ENCODE data around the gene IL15RA. TPM values are rescaled to one million over a fixed set of nuclear protein-coding genes. Genes with fewer than 3 reads are reported as not detected.

Gene IL15RA
- total RNA-seq, 1 experiment from 2014 or later: 4.4 TPM

DNA sequence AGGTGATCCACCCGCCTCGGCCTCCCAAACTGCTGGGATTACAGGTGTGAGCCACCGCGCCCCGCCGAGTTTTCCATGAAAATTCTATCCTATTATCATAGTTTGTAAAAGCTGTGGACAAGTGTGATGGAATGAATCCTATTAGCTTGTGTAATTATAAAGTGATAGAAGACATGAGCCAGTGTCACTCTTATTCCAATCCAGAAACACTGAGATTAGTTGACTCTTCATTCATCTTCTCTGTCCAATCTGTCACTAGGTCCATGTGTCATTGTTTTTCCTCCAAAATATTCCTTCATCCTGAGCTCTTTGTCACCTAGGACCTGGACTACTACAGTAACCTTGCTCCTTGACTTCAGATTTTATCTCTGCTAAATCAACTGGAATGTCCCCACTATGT lies 73.8 kb downstream of the IL15RA start:
- POLR2A ChIA-PET (ENCODE audit: unreplicated experiment): interaction anchor here (0.7 kb wide), 1 partner anchor 111 kb away, joined by 21 read pairs; no protein-coding TSS in a partner anchor
- H2AFZ ChIP-seq (ENCODE audit: low read length): no peak overlapping the region
- no peaks in the 10 kb centered on the region for H3K27me3 ChIP-seq (ENCODE audit: low read length)
- no peaks in the 10 kb centered on the region for H3K36me3 ChIP-seq (ENCODE audit: low read depth, low read length)
- TF ChIP-seq CTCF (conservative IDR thresholded peaks at IDR 0.05; ENCODE audit: low read depth, low read length) (no peak), EZH2 (IDR thresholded peaks at IDR 0.05; ENCODE audit: low read length, unreplicated experiment) (no peak), EZH2phosphoT487 (IDR thresholded peaks at IDR 0.05; ENCODE audit: borderline replicate concordance, low read length) (no peak)
- intact Hi-C loops (cut with micrococcal nuclease): no loop called here
- no peaks in the 10 kb centered on the region for H3F3A ChIP-seq (ENCODE audit: low read length, unreplicated experiment)
- BruUV-seq (replicated peaks): no TSS peak
- H3K9me2 ChIP-seq (replicated peaks; ENCODE audit: low read length): no peaks in the 10 kb centered on the region
- H3K27ac ChIP-seq (ENCODE audit: low read length): no peak overlapping the region
- no peaks in the 10 kb centered on the region for H4K20me1 ChIP-seq (ENCODE audit: low read length)
- no peaks in the 10 kb centered on the region for H3K79me2 ChIP-seq (ENCODE audit: low read length)
- no peaks in the 10 kb centered on the region for H3K9me3 ChIP-seq (ENCODE audit: low read length)
- no peaks in the 10 kb centered on the region for H3K4me1 ChIP-seq (ENCODE audit: insufficient read depth, low read length)
- H3K4me3 ChIP-seq (ENCODE audit: low read length): no peak overlapping the region
- DNase-seq (no peak), ATAC-seq (no peak)
- CTCF ChIA-PET: no interaction called here
- no peak overlapping the region for H3K9ac ChIP-seq (ENCODE audit: low read length)
- no peak overlapping the region for H3K4me2 ChIP-seq (ENCODE audit: low read length)

- BruUV-seq (replicated peaks): no TSS peak
- POLR2A ChIA-PET (ENCODE audit: unreplicated experiment): interaction anchor here (0.7 kb wide), 1 partner anchor 110 kb away, joined by 21 read pairs; no protein-coding TSS in a partner anchor
- Histone ChIP-seq H3K4me1 (ENCODE audit: insufficient read depth, low read length) (no peaks in the 10 kb centered on the region), H4K20me1 (ENCODE audit: low read length) (no peaks in the 10 kb centered on the region), H3K27me3 (ENCODE audit: low read length) (no peaks in the 10 kb centered on the region), H2AFZ (ENCODE audit: low read length) (no peak overlapping the region), H3F3A (ENCODE audit: low read length, unreplicated experiment) (no peaks in the 10 kb centered on the region), H3K9me2 (replicated peaks; ENCODE audit: low read length) (no peaks in the 10 kb centered on the region), H3K36me3 (ENCODE audit: low read depth, low read length) (no peaks in the 10 kb centered on the region), H3K27ac (ENCODE audit: low read length) (no peak overlapping the region), H3K4me2 (ENCODE audit: low read length) (no peak overlapping the region), H3K9ac (ENCODE audit: low read length) (no peak overlapping the region), H3K9me3 (ENCODE audit: low read length) (no peaks in the 10 kb centered on the region), H3K79me2 (ENCODE audit: low read length) (no peaks in the 10 kb centered on the region), H3K4me3 (ENCODE audit: low read length) (no peak overlapping the region)
- CTCF ChIA-PET: no interaction called here
- ATAC-seq (no peak), DNase-seq (no peak)
- intact Hi-C loops (cut with micrococcal nuclease): no loop called here
- TF ChIP-seq CTCF (conservative IDR thresholded peaks at IDR 0.05; ENCODE audit: low read depth, low read length): no peak
- no peak for TF ChIP-seq EZH2 (IDR thresholded peaks at IDR 0.05; ENCODE audit: low read length, unreplicated experiment)
- no peak for TF ChIP-seq EZH2phosphoT487 (IDR thresholded peaks at IDR 0.05; ENCODE audit: borderline replicate concordance, low read length)
These were observed 74.7 kb downstream of the IL15RA start for GRCh38 chr10:5902511-5903274.

Other genes with a start within 250 kb of the IL15RA start
- gene GDI2, start 164.1 kb downstream of the IL15RA start, total RNA-seq (2014; rRNA removed): 94.7 and 122 TPM in 2 replicates
- gene ANKRD16, start 87.7 kb downstream of the IL15RA start, total RNA-seq (2014; rRNA removed): 4.9 and 7.2 TPM in 2 replicates
- gene FBH1, start 87.3 kb downstream of the IL15RA start, total RNA-seq (2014; rRNA removed): 22.0 and 33.2 TPM in 2 replicates
- gene IL2RA, start 84.8 kb upstream of the IL15RA start, total RNA-seq (2014; rRNA removed): not detected in 2 replicates
- gene RBM17, start 111.5 kb upstream of the IL15RA start, total RNA-seq (2014; rRNA removed): 28.4 and 42.0 TPM in 2 replicates
- 19.5 and 22.7 TPM in 2 replicates for gene PFKFB3, start 225.4 kb upstream of the IL15RA start, total RNA-seq (2014; rRNA removed)

Data from PC-3 (cell line).